NCI-H1092 (cell line): ENCODE data around the gene CRTAC1.
A peak's percentile ranks its signal among the peaks of the same experiment; 100 is the strongest.

ENCODE experiments used
- DNase-seq: peaks from one replicate; lab custom pipeline; 2025; lab: John Stamatoyannopoulos, UW

Gene CRTAC1

GRCh38 chr10:97924678-97925077 lies 105.7 kb downstream of the CRTAC1 start:
- no peak for DNase-seq

DNA sequence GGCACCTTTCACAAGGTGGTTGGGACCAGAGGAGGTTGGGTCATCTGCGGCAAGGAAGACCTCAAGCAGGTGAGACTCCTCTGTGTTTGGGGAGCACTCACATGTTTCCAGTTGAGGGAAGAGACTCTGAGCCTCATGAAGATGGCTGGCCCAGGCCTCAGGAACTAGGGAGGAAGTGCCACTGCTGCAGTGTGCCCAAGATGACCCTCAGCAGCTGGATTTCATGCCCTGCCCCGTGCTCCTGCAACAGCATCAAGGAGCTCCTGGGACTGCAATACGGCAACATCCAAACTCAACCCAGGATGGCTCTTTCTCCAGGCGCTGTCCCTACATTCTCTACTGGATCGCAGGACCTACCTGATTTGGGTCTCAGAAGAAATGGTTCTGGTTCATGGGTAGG lies 106.9 kb downstream of the CRTAC1 start:
- no peak for DNase-seq

DNA sequence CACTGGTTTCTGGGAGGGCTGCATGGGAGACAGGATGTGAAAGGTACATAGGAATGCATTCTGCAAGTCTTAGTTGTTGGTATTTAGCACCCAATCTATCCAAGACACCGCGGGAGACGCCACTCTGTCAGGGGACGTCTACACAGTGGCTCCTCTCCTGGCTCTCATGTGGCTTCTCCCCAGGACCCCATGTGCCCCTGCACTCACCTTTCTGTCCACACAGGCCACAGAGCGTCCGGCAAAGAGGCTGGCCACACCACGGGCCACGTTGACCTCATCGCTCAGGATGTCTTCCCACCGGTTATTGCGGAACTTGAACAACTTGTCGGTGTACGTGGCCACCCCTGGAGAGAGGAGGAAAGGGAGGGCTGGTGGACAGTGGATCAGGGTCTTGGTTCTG lies 107.4 kb downstream of the CRTAC1 start:
- no peak for DNase-seq

- DNase-seq, result peak; percentile 44
Observed at GRCh38 chr10:97922022-97922758, 108.2 kb downstream of the CRTAC1 start.

DNA sequence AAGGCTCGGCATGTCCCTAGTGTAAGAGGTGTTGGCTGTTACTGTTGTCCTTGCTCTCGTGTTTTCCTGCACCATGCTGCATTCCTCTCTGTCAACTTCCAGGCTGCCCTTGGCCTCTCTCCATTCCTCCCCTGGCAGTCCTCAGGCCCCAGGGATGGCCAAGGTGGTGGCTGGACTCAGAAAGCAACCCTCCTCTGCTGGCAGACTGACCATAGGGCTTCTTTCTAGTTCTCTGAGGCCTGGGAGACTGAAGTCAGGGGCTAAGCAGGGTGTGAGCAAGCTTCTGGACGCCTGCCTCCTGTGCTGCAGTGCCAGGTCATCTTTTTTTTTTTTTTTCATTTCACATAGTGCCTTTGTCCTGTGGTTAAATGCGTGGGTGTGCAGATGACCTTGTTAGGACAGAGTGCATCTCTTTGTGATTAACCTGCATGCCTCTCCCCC lies 108.8 kb downstream of the CRTAC1 start:
- DNase-seq, result no peak

DNA sequence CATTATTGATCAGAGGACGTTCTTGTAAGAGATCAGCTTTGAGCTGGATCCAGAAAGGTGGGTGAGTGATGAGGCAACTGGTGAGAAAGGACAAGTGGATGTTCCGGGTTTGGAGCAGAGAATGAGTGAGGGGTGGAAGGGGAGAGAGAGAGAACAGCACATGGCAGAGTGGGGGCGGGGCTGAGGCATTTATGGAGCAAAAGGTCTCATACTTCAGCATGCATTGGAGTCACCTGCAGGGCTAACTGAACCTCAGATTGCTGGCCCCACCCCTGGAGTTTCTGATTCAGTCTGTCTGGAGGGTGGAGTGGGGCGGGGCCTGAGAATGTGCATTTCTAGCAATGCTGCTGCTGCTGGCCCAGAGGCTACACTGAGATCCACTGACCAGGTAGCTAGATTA lies 109.6 kb downstream of the CRTAC1 start:
- no peak for DNase-seq

DNA sequence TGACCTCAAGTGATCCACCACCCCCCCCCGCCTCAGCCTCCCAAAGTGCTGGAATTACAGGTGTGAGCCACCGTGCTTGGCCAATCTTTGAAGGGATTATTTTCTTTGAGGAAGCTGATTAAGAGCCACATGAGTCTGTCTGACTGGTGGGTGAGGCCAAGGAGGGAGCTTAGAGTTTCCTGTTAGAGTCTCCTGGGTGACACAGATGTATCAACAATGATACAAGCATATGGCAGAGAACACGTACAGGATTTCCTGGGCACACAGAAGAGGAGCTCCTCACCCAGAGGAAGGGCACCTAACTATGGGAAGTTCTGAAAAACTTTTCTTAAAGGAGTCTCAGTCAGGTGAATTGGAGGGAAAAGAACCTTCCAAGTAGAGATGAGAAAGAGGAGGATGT lies 111.4 kb downstream of the CRTAC1 start:
- DNase-seq, result no peak

DNA sequence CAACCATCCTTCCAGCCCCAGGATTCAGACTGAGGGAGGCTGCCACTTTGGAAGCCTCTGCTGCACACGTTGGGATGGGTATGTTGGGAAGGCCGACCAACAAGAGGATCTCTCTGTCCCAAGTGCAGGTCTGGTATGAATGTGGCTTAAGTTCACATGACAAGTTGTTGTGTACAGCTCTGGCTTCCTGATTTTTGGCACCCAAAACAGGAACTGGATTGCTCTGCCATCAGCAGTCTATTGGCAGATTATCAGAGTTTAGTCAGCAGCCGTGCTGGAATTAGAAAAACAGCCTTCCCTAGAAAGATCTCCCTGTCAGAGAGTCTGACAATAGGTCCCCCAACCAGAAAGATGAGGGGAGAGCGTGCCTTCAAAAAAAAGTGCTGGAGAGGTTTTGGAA lies 113.8 kb downstream of the CRTAC1 start:
- DNase-seq, result no peak

DNA sequence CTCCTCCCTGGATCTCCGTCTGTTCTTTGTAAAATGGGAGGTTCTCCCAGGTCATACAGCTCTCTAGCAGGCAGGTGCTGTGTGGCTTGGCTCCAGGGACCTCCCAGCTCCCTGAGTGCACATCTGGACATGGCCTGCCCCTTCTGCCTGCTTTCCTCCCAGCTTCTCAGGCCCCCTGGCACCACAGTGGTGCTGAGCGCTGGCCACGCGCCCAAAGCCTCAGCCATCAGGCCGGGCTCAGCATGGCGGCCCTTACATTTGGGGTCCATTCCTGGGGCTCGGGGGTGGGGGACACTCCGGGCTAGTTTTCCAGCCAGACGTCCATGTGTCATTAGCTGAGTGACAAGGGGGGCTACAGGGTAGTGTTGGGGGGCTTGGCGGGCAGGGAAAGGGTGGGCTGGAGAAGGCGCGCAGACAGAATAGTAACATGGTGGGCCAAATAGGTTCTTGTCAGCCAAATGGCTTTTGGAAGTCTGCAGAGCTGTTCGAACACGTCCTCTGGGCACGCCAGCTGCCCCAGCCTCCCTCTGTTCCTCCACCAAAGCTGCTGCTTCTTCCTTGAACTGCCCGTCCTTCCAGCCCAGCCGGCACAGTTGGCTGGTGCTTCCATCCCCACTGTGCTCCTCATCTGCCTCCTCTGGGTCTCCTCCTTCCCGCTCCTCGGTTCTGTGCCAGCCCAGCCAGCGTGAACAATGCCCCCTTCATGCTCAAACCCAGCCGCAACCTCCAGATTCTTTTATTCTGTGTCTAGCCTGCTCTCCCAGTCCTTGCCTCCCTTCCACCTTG lies 114.9 kb downstream of the CRTAC1 start:
- no peak for DNase-seq

GRCh38 chr10:97914837-97915211 lies 115.6 kb downstream of the CRTAC1 start:
- DNase-seq, result peak; percentile 27

DNA sequence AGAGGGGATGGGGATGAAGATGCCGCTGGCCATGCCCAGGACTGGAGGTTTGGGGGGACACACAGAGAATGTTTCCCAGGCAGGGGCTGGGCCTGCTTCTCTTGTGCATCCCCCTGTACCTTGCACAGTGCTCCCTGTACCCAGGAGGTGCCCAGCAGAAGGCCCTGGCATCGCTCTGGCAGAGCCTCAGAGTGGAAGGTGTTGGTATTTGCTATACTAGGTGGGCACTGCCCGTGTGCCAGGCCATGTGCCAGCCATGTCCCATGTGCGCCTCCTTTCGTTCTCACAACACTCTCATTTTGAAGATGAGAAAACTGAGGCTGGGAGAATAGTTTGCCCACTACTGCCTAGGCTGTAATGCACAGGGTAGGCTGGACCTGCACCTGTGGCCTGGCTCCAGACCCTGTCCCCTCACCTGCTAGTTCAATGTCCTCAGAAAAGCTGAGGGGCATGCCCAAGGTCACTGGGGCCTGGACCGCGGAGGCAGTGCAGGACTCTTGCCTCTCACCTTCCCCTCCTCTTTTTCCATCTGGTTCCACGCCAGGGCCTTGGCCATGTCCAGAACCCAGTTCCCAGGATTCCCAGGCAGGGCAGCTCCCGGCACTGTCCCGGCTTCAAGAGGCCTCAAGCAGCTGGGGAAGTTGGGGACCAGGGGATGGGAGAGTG lies 116.1 kb downstream of the CRTAC1 start:
- no peak for DNase-seq

- DNase-seq, result no peak
Observed at GRCh38 chr10:97913614-97914013, 116.8 kb downstream of the CRTAC1 start.

- no peak for DNase-seq
Observed at GRCh38 chr10:97913193-97913592, 117.2 kb downstream of the CRTAC1 start.

- no peak for DNase-seq
Observed at GRCh38 chr10:97911217-97911616, 119.2 kb downstream of the CRTAC1 start.

GRCh38 chr10:97910661-97911060 lies 119.8 kb downstream of the CRTAC1 start:
- no peak for DNase-seq

GRCh38 chr10:97907830-97908229 lies 122.6 kb downstream of the CRTAC1 start:
- no peak for DNase-seq

GRCh38 chr10:97907211-97907610 lies 123.2 kb downstream of the CRTAC1 start:
- DNase-seq, result no peak

GRCh38 chr10:97905276-97905675 lies 125.1 kb downstream of the CRTAC1 start:
- no peak for DNase-seq

DNA sequence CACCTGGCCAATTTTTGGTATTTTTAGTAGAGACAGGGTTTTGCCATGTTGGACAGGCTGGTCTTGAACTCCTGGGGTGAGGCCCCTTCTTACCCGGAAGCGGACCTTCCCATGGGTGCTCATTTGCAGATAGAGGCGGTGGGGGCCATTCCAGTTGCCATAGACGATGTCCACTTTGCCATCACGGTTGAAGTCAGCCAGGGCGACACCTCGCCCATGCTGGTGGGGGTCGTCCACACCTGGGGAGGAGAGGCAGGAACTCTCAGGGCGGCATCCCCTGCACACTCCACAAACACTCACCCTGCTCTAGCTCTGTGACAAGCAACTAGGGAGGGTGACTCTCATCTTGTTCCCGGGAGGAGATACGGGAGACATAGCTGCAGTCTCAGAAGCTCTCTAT lies 125.8 kb downstream of the CRTAC1 start:
- DNase-seq, result no peak

DNA sequence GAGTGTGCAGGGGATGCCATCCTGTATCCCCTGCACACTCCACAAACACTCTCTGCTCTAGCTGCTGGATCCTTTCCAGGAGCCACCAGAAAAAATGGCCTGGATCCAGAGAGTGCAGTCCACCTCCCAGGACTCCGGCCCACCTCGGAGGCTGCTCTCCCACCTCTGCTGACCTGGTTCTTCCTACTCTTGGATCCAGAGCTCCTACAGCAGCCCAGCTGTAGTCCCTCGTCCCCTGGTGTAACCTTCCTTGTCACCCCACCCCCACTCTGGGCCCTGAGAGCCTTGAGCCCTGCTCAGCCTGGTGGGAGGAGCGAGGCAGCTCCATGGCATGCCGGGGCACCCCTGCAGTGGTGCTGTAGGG lies 126.4 kb downstream of the CRTAC1 start:
- DNase-seq, result peak; percentile 15

GRCh38 chr10:97903128-97904017 lies 127.0 kb downstream of the CRTAC1 start:
- DNase-seq, result no peak

- no peak for DNase-seq
Observed at GRCh38 chr10:97901381-97901780, 129.0 kb downstream of the CRTAC1 start.
